Fibroblast of pulmonary artery (primary cell): ENCODE results near the gene COMP.
"Not testable (repeated sequence)": the region's sequence is repeated elsewhere in the genome, so short reads cannot be mapped to it uniquely, and the experiment has no call there.

ENCODE experiments used
- DNase-seq: peaks from one replicate; pipeline ENCODE4 v3.0.0-alpha.2; 2010; ENCODE audit warnings: low read depth
- H3K4me3 ChIP-seq: replicated peaks from 2 replicates; pipeline ENCODE4 v1.5.1; 2011; ENCODE audit warnings: low read depth, mild to moderate bottlenecking, control low read depth, low read length, moderate library complexity
- CTCF ChIP-seq: IDR thresholded peaks from 2 replicates; pipeline ENCODE4 v1.5.1; 2011; ENCODE audit warnings: mild to moderate bottlenecking, control low read depth, low read length, inconsistent platforms; ENCODE audit errors: missing control alignments

COMP gene

GRCh38 chr19:18832306-18833140, 41.4 kb upstream of the COMP start:
- no peak for TF ChIP-seq CTCF
- no peak for DNase-seq
- peak overlapping the region; percentile 69 for H3K4me3 ChIP-seq

- peak within 1 kb of the TSS; percentile 69 for H3K4me3 ChIP-seq
- TF ChIP-seq CTCF = no peak
- peak; percentile 90 for DNase-seq
Observed at GRCh38 chr19:18831524-18832305, 40.6 kb upstream of the COMP start, which contains the start of gene UPF1. Gene UPF1, plus strand, starts transcription at chr19:18831959. Its CDS starts 251 bp downstream, at chr19:18832210.

DNA sequence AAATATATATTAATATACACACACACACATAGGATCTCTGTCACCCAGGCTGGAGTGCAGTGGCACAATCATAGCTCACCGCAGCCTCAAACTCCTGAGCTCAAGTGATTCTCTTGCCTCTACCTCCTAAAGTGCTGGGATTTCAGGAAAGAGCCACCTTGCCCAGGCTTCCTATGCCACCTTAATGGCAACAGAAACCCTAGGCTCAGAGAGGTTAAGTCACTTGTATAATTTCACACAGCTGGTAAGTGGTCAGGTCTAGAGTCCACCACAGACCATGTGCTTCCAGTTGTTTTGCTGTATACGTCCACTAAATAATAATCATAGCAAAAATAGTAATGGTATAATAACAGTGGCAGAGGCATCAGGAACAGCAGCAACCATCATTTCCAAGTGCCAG, 39.4 kb upstream of the COMP start:
- no peak overlapping the region for H3K4me3 ChIP-seq
- TF ChIP-seq CTCF = no peak
- no peak for DNase-seq

- DNase-seq = no peak
- no peak overlapping the region for H3K4me3 ChIP-seq
- TF ChIP-seq CTCF = no peak
Observed at GRCh38 chr19:18828786-18829185, 37.7 kb upstream of the COMP start.

- no peak for TF ChIP-seq CTCF
- no peak overlapping the region for H3K4me3 ChIP-seq
- DNase-seq = no peak
Observed at GRCh38 chr19:18817574-18817973, 26.5 kb upstream of the COMP start.

GRCh38 chr19:18816645-18817044, 25.5 kb upstream of the COMP start:
- H3K4me3 ChIP-seq, DNase-seq: not testable (repeated sequence)

GRCh38 chr19:18815673-18816072, 24.6 kb upstream of the COMP start:
- TF ChIP-seq CTCF = no peak
- no peak overlapping the region for H3K4me3 ChIP-seq
- DNase-seq = no peak
